GM06990 (cell line): ENCODE measurements around the gene ZNF281.

Experiments
- DNase-seq: peaks from one replicate; pipeline ENCODE4 v3.0.0-alpha.2; 2011; ENCODE audit not compliant: insufficient read length; ENCODE audit errors: extremely low read depth
- H3K27me3 ChIP-seq: replicated peaks from 2 replicates; pipeline ENCODE4 v1.6.0; 2011; ENCODE audit warnings: low read length; ENCODE audit not compliant: control insufficient read depth, insufficient read depth
- H3K36me3 ChIP-seq: 2 replicates; pipeline ENCODE4 v1.5.1; 2011; ENCODE audit warnings: low read length; ENCODE audit not compliant: control insufficient read depth, insufficient read depth
- H3K4me3 ChIP-seq: replicated peaks from 2 replicates; pipeline ENCODE4 v1.5.1; 2011; ENCODE audit warnings: low read depth, mild to moderate bottlenecking, control low read depth, low read length
- TF ChIP-seq, protein P1 (sequence below): IDR thresholded peaks from 2 replicates; pipeline ENCODE4 v1.5.1; 2011; ENCODE audit warnings: low read length, control low read depth, mild to moderate bottlenecking, inconsistent platforms; ENCODE audit not compliant: insufficient read depth, poor library complexity, severe bottlenecking

Gene ZNF281

GRCh38 chr1:200355801-200356200, 54.0 kb downstream of the ZNF281 start:
- no peaks in the 10 kb centered on the region for H3K36me3 ChIP-seq
- DNase-seq: no peak
- TF ChIP-seq, protein P1, sequence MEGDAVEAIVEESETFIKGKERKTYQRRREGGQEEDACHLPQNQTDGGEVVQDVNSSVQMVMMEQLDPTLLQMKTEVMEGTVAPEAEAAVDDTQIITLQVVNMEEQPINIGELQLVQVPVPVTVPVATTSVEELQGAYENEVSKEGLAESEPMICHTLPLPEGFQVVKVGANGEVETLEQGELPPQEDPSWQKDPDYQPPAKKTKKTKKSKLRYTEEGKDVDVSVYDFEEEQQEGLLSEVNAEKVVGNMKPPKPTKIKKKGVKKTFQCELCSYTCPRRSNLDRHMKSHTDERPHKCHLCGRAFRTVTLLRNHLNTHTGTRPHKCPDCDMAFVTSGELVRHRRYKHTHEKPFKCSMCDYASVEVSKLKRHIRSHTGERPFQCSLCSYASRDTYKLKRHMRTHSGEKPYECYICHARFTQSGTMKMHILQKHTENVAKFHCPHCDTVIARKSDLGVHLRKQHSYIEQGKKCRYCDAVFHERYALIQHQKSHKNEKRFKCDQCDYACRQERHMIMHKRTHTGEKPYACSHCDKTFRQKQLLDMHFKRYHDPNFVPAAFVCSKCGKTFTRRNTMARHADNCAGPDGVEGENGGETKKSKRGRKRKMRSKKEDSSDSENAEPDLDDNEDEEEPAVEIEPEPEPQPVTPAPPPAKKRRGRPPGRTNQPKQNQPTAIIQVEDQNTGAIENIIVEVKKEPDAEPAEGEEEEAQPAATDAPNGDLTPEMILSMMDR: no peak
- no peak overlapping the region for H3K4me3 ChIP-seq
- H3K27me3 ChIP-seq: no peaks in the 10 kb centered on the region
